Uterus (tissue), 4 donors: ENCODE measurements around the gene HNRNPH2. TPM values are rescaled to one million over a fixed set of nuclear protein-coding genes. Genes with fewer than 3 reads are reported as not detected.

ENCODE experiments used
- DNase-seq, 2 donors: peaks; one replicate each; pipeline ENCODE4 v3.0.0-alpha.2; 2019 to 2020
- H3K27ac ChIP-seq, 2 donors: fragments of 200-600 bp; sonication (generic); 1 replicate in 1 of 2; 2 replicates in 1 of 2; pipeline ENCODE4 v1.5.1; 2016 to 2018
- H3K27me3 ChIP-seq, 2 donors: fragments of 200-600 bp; sonication (generic); one replicate each; pipeline ENCODE4 v1.5.1; 2018 to 2019; ENCODE audit warnings: control low read depth in 1 of 2
- H3K36me3 ChIP-seq, 2 donors: fragments of 200-600 bp; sonication (generic); one replicate each; pipeline ENCODE4 v1.5.1; 2019; ENCODE audit warnings: control low read depth in 1 of 2
- H3K4me1 ChIP-seq, 2 donors: fragments of 200-600 bp; sonication (generic); one replicate each; pipeline ENCODE4 v1.5.1; 2018 to 2019; ENCODE audit warnings: control low read depth in 1 of 2
- H3K4me3 ChIP-seq, 2 donors: fragments of 200-600 bp; sonication (generic); 1 replicate in 1 of 2; 2 replicates in 1 of 2; pipeline ENCODE4 v1.5.1; 2018 to 2019; ENCODE audit warnings: mild to moderate bottlenecking in 1 of 2
- H3K9me3 ChIP-seq, 2 donors: fragments of 200-600 bp; sonication (generic); one replicate each; pipeline ENCODE4 v1.5.1; 2019; ENCODE audit warnings: control low read depth in 1 of 2
- POLR2A ChIP-seq, 2 donors: fragments of 450-650 bp; IDR thresholded peaks; one replicate each; pipeline ENCODE4 v1.6.1; 2016; ENCODE audit warnings: antibody characterized with exemption in 2 of 2, mild to moderate bottlenecking in 1 of 2, moderate library complexity in 1 of 2
- intact Hi-C: fragments of 100-400 bp; cut with DNase I; formaldehyde crosslinking; loops from one replicate; pipeline ENCODE4 v1.15.1; 2023; ENCODE audit warnings: low total_unique reads
- total RNA-seq, 4 donors: library from RNA; depleted of rRNA in 3 of 4; stranded (reverse); fragments of >200 nt in 3 of 4; gene quantifications; one replicate each; pipeline versions ENCODE4 v1.1.0 to v1.2.4, GENCODE V29; 2014 to 2023
- TF ChIP-seq, protein P1 (sequence below), 4 experiments: fragments of 200-600 bp in 2 of 4; fragments of 450-650 bp in 2 of 4; sonication (generic) in 2 of 4; IDR thresholded peaks; one replicate each; pipeline ENCODE4 v1.5.1; 2016 to 2019; ENCODE audit warnings: antibody characterized with exemption in 4 of 4, mild to moderate bottlenecking in 2 of 4, moderate library complexity in 1 of 4
- donor health status: DM: yes; HTN: yes; CAD: no.

The HNRNPH2 gene
- total RNA-seq, 4 donors from 2014 or later = 22.0 to 87.2 (median 40.7) TPM

DNA sequence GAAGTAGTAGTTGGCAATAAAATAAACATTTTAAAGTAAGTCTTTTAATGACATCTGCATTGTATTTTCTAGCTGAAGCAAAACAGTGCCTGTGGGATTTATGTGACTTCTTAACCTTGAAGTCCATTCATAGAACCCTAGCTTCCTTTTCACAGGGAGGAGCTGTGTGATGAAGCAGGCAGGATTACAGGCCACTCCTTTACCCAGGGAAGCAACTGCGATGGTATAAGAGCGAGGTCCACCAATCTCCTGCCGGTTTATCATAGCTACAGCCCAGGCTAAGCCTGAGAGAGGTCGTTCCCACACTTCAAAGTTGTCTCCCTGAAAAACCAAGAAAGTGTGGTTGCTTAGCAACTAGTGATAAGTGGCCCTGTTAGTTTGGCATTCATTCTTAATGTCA lies 10.2 kb upstream of the HNRNPH2 start:
- no peak for DNase-seq
- H3K4me3 ChIP-seq = no peak overlapping the region
- H3K9me3 ChIP-seq = no peaks in the 10 kb centered on the region
- H3K4me1 ChIP-seq = no peaks in the 10 kb centered on the region
- no peak overlapping the region for H3K27ac ChIP-seq
- intact Hi-C loops = no loop called here
- H3K36me3 ChIP-seq = no peaks in the 10 kb centered on the region
- TF ChIP-seq, protein P1, sequence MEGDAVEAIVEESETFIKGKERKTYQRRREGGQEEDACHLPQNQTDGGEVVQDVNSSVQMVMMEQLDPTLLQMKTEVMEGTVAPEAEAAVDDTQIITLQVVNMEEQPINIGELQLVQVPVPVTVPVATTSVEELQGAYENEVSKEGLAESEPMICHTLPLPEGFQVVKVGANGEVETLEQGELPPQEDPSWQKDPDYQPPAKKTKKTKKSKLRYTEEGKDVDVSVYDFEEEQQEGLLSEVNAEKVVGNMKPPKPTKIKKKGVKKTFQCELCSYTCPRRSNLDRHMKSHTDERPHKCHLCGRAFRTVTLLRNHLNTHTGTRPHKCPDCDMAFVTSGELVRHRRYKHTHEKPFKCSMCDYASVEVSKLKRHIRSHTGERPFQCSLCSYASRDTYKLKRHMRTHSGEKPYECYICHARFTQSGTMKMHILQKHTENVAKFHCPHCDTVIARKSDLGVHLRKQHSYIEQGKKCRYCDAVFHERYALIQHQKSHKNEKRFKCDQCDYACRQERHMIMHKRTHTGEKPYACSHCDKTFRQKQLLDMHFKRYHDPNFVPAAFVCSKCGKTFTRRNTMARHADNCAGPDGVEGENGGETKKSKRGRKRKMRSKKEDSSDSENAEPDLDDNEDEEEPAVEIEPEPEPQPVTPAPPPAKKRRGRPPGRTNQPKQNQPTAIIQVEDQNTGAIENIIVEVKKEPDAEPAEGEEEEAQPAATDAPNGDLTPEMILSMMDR (IDR thresholded peaks at IDR 0.05) = no peak
- TF ChIP-seq POLR2A (IDR thresholded peaks at IDR 0.05) = no peak
- H3K27me3 ChIP-seq = no peaks in the 10 kb centered on the region

- DNase-seq = no peak
- Histone ChIP-seq H3K9me3 (no peaks in the 10 kb centered on the region), H3K4me1 (no peaks in the 10 kb centered on the region), H3K36me3 (no peaks in the 10 kb centered on the region), H3K27me3 (no peaks in the 10 kb centered on the region), H3K27ac (no peak overlapping the region), H3K4me3 (no peak overlapping the region)
- intact Hi-C loops = no loop called here
- no peak for TF ChIP-seq POLR2A (IDR thresholded peaks at IDR 0.05)
- TF ChIP-seq, protein P1 (IDR thresholded peaks at IDR 0.05) = no peak
These were observed 9.3 kb upstream of the HNRNPH2 start for GRCh38 chrX:101398694-101399093.

DNA sequence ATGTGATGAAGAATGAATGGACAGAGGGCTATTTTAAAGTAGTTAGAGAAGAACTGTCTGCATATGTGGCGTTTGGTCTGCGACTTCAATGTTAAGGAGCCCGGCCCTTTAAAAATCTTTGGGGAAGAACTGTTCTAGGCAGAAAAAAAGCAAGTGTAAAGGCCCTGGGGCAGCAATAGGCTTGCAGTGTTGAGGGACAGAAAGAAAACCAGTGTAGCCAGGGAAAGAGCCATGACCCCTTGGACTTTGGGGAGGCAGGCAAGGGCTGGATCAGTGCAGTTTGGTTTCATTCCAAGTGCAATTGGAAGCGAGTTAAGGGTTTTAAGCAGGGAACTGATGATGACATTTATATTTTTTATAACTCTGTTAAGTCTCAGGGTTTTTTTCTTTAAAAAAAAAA lies 8.2 kb upstream of the HNRNPH2 start:
- Histone ChIP-seq H3K36me3 (no peaks in the 10 kb centered on the region), H3K9me3 (no peaks in the 10 kb centered on the region), H3K27ac (no peak overlapping the region), H3K4me1 (no peaks in the 10 kb centered on the region), H3K4me3 (no peak overlapping the region), H3K27me3 (no peaks in the 10 kb centered on the region)
- TF ChIP-seq POLR2A (IDR thresholded peaks at IDR 0.05) = no peak
- TF ChIP-seq, protein P1 (IDR thresholded peaks at IDR 0.05) = no peak
- no peak for DNase-seq
- intact Hi-C loops = no loop called here

- Histone ChIP-seq H3K36me3 (no peaks in the 10 kb centered on the region), H3K27me3 (no peaks in the 10 kb centered on the region), H3K4me1 (no peaks in the 10 kb centered on the region), H3K9me3 (no peaks in the 10 kb centered on the region), H3K4me3 (peak overlapping the region; percentile 51 to 55), H3K27ac (peak overlapping the region; percentile 93 to 97)
- no peak for TF ChIP-seq POLR2A (IDR thresholded peaks at IDR 0.05)
- TF ChIP-seq, protein P1 (IDR thresholded peaks at IDR 0.05) = no peak
- intact Hi-C loops = no loop called here
- DNase-seq = no peak
These were observed 765 bp upstream of the HNRNPH2 start for GRCh38 chrX:101407167-101407747.

DNA sequence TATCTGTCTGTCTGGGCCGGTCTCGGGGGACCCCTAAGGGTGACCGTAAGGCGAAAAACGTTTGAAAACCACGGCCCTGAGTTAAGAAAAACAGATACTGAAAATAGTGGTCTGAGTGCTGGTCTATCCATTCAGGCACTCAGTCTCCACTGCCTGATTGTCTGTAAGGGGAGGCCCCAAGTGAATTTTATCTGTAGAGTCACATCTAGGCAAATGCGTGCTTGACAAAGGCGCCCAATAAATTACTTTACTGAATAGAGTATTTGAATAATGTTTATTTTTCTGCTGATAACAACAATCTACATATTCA lies 465 bp downstream of the HNRNPH2 start:
- peak overlapping the region; percentile 52 to 57 for H3K4me3 ChIP-seq
- H3K27ac ChIP-seq = peak overlapping the region; percentile 93 to 97
- no peaks in the 10 kb centered on the region for H3K4me1 ChIP-seq
- TF ChIP-seq POLR2A (IDR thresholded peaks at IDR 0.05) = no peak
- TF ChIP-seq, protein P1 (IDR thresholded peaks at IDR 0.05) = peak in 1 of 4 experiments; percentile 31
- H3K36me3 ChIP-seq = no peaks in the 10 kb centered on the region
- intact Hi-C loops = no loop called here
- DNase-seq = no peak
- no peaks in the 10 kb centered on the region for H3K27me3 ChIP-seq
- H3K9me3 ChIP-seq = no peaks in the 10 kb centered on the region
